ENCODE data around the gene KLHL25. TPM values are rescaled to one million over a fixed set of nuclear protein-coding genes. Genes with fewer than 3 reads are reported as not detected.
A peak's percentile ranks its signal among the peaks of the same experiment; 100 is the strongest.

KLHL25 gene
- total RNA-seq, 1 donor from 2014 or later: 12.3 TPM

- DNase-seq (ENCODE audit: low spot score): no peak
Observed at GRCh38 chr15:85760531-85761371, 34.0 kb downstream of the KLHL25 start.

- no peak for DNase-seq (ENCODE audit: low spot score)
Observed at GRCh38 chr15:85760049-85760448, 34.7 kb downstream of the KLHL25 start.

GRCh38 chr15:85759376-85759775, 35.3 kb downstream of the KLHL25 start:
- DNase-seq (ENCODE audit: low spot score): no peak

GRCh38 chr15:85758655-85758978, 36.1 kb downstream of the KLHL25 start:
- no peak for DNase-seq (ENCODE audit: low spot score)

GRCh38 chr15:85757939-85758654, 36.6 kb downstream of the KLHL25 start:
- no peak for DNase-seq (ENCODE audit: low spot score)

GRCh38 chr15:85757073-85757938, 37.4 kb downstream of the KLHL25 start:
- DNase-seq (ENCODE audit: low spot score): no peak

GRCh38 chr15:85756411-85757072, 38.2 kb downstream of the KLHL25 start:
- DNase-seq (ENCODE audit: low spot score): no peak

GRCh38 chr15:85755942-85756341, 38.8 kb downstream of the KLHL25 start:
- no peak for DNase-seq (ENCODE audit: low spot score)

- DNase-seq (ENCODE audit: low spot score): no peak
Observed at GRCh38 chr15:85755471-85755870, 39.3 kb downstream of the KLHL25 start.

- DNase-seq (ENCODE audit: low spot score): no peak
Observed at GRCh38 chr15:85754989-85755388, 39.7 kb downstream of the KLHL25 start.

GRCh38 chr15:85753791-85754452, 40.8 kb downstream of the KLHL25 start:
- no peak for DNase-seq (ENCODE audit: low spot score)

- no peak for DNase-seq (ENCODE audit: low spot score)
Observed at GRCh38 chr15:85753261-85753660, 41.5 kb downstream of the KLHL25 start.

GRCh38 chr15:85752491-85752961, 42.2 kb downstream of the KLHL25 start:
- peak; percentile 67 for DNase-seq (ENCODE audit: low spot score)

GRCh38 chr15:85752124-85752475, 42.6 kb downstream of the KLHL25 start:
- no peak for DNase-seq (ENCODE audit: low spot score)

- no peak for DNase-seq (ENCODE audit: low spot score)
Observed at GRCh38 chr15:85751291-85752123, 43.2 kb downstream of the KLHL25 start.

GRCh38 chr15:85750319-85751290, 44.1 kb downstream of the KLHL25 start:
- peak; percentile 73 for DNase-seq (ENCODE audit: low spot score)

- DNase-seq (ENCODE audit: low spot score): no peak
Observed at GRCh38 chr15:85749261-85750151, 45.2 kb downstream of the KLHL25 start.

- no peak for DNase-seq (ENCODE audit: low spot score)
Observed at GRCh38 chr15:85748729-85749128, 46.0 kb downstream of the KLHL25 start.
